Ishikawa (cell line): ENCODE measurements around the gene XG.

Experiments used
- CEBPB ChIP-seq: IDR thresholded peaks from 2 replicates; pipeline ENCODE4 v1.6.1; 2012
- EP300 ChIP-seq: IDR thresholded peaks from 2 replicates; pipeline ENCODE4 v1.6.1; 2012; ENCODE audit warnings: borderline replicate concordance
- FOXM1 ChIP-seq: IDR thresholded peaks from 2 replicates; pipeline ENCODE4 v1.6.1; 2012; ENCODE audit warnings: low read depth, borderline replicate concordance
- NFIC ChIP-seq: IDR thresholded peaks from 2 replicates; pipeline ENCODE4 v1.6.1; 2012
- TEAD4 ChIP-seq: IDR thresholded peaks from 2 replicates; pipeline ENCODE4 v1.6.1; 2012
- YY1 ChIP-seq: IDR thresholded peaks from 2 replicates; pipeline ENCODE4 v1.6.1; 2012; ENCODE audit warnings: low read depth
- ZBTB7A ChIP-seq: IDR thresholded peaks from 2 replicates; pipeline ENCODE4 v1.6.1; 2012; ENCODE audit warnings: low read depth
- TF ChIP-seq, protein P1 (sequence below): IDR thresholded peaks from 2 replicates; pipeline ENCODE4 v1.6.1; 2012; ENCODE audit warnings: low read depth, mild to moderate bottlenecking

Gene XG

DNA sequence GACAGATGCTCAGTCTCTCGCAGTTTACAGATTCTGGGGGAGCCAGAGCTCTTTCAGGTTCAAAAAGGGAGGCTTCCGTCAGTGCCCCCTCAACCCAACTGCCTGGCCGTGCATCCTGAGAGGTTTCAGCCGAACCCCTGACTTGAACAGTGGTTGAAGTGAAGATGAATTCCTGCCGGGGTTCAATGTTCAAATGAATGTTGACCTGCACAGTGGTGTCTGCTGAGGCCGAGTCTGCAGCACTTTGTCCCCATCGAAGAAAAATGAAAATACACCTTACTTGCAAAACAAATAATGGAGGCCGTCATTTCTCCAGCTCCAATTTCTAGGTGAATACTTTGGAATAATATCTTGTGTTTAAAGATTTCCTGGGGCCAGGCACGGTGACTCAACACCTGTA is 110.6 kb downstream of the XG start:
- TF ChIP-seq, protein P1, sequence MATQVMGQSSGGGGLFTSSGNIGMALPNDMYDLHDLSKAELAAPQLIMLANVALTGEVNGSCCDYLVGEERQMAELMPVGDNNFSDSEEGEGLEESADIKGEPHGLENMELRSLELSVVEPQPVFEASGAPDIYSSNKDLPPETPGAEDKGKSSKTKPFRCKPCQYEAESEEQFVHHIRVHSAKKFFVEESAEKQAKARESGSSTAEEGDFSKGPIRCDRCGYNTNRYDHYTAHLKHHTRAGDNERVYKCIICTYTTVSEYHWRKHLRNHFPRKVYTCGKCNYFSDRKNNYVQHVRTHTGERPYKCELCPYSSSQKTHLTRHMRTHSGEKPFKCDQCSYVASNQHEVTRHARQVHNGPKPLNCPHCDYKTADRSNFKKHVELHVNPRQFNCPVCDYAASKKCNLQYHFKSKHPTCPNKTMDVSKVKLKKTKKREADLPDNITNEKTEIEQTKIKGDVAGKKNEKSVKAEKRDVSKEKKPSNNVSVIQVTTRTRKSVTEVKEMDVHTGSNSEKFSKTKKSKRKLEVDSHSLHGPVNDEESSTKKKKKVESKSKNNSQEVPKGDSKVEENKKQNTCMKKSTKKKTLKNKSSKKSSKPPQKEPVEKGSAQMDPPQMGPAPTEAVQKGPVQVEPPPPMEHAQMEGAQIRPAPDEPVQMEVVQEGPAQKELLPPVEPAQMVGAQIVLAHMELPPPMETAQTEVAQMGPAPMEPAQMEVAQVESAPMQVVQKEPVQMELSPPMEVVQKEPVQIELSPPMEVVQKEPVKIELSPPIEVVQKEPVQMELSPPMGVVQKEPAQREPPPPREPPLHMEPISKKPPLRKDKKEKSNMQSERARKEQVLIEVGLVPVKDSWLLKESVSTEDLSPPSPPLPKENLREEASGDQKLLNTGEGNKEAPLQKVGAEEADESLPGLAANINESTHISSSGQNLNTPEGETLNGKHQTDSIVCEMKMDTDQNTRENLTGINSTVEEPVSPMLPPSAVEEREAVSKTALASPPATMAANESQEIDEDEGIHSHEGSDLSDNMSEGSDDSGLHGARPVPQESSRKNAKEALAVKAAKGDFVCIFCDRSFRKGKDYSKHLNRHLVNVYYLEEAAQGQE = no peak
- TF ChIP-seq CEBPB (no peak), EP300 (no peak), ZBTB7A (no peak), NFIC (no peak), FOXM1 (no peak)

DNA sequence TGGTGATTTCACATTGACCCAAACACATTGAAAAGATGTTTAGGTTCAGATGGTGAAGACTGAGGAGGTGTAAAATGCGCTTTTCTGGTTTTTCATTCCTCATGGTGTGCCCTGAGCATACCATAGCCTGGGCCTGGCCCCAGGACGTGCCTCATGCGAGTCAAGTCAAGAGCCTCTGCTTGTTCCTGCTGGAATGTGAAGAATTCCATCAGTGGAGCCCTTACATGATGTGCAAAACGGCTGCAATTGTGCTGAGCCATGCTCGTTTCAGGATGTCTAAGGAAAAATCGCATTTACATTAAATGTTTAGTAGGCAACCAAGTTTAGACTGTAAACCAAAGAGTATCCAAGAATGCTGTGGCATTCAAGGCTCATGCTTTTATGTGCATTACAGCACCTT is 111.8 kb downstream of the XG start:
- TF ChIP-seq YY1 (no peak), TEAD4 (0 out of 2 replicates have a peak, but pooled peaks have one; percentile 5)
